ENCODE results near the gene ZBTB5.

- no peak for TF ChIP-seq POLR2A (IDR thresholded peaks at IDR 0.05)
- TF ChIP-seq CTCF (IDR thresholded peaks at IDR 0.05) = no peak
These were observed 44.7 kb downstream of the ZBTB5 start for GRCh38 chr9:37420271-37421215.
